Liver (tissue), 9 donors: ENCODE data around the gene PPM1E. TPM values are rescaled to one million over a fixed set of nuclear protein-coding genes. Genes with fewer than 3 reads are reported as not detected.

Experiments used
- DNase-seq: peaks from one replicate; pipeline ENCODE4 v3.0.0-alpha.2; 2017; ENCODE audit warnings: low spot score
- H3K27ac ChIP-seq, 2 donors: one replicate each; pipeline ENCODE4 v1.7.0; 2013; ENCODE audit warnings: inconsistent platforms in 2 of 2, low read length in 2 of 2, control low read depth in 1 of 2, low read depth in 1 of 2, mild to moderate bottlenecking in 1 of 2
- H3K27me3 ChIP-seq, 4 donors: one replicate each; pipeline versions ENCODE4 v1.6.1 to v1.7.0; 2013; ENCODE audit warnings: low read length in 3 of 4, inconsistent platforms in 1 of 4, mild to moderate bottlenecking in 1 of 4, moderate library complexity in 1 of 4; ENCODE audit not compliant: control insufficient read depth in 4 of 4, insufficient read depth in 4 of 4
- H3K36me3 ChIP-seq, 4 donors: one replicate each; pipeline versions ENCODE4 v1.6.1 to v1.7.0; 2013; ENCODE audit warnings: low read length in 3 of 4, mild to moderate bottlenecking in 3 of 4, low read depth in 1 of 4, moderate library complexity in 1 of 4; ENCODE audit not compliant: control insufficient read depth in 4 of 4, insufficient read depth in 3 of 4
- H3K4me1 ChIP-seq, 4 donors: one replicate each; pipeline versions ENCODE4 v1.6.1 to v1.7.0; 2013; ENCODE audit warnings: low read length in 3 of 4, mild to moderate bottlenecking in 3 of 4, moderate library complexity in 1 of 4; ENCODE audit not compliant: control insufficient read depth in 4 of 4, insufficient read depth in 4 of 4
- H3K4me3 ChIP-seq, 3 donors: one replicate each; pipeline versions ENCODE4 v1.6.1 to v1.7.0; 2013; ENCODE audit warnings: low read length in 3 of 3, control low read depth in 1 of 3, low read depth in 1 of 3, mild to moderate bottlenecking in 1 of 3
- H3K9ac ChIP-seq, 2 donors: one replicate each; pipeline ENCODE4 v1.7.0; 2013; ENCODE audit warnings: low read length in 2 of 2, mild to moderate bottlenecking in 2 of 2, moderate library complexity in 2 of 2, control low read depth in 1 of 2, low read depth in 1 of 2
- H3K9me3 ChIP-seq, 4 donors: one replicate each; pipeline versions ENCODE4 v1.6.1 to v1.7.0; 2013; ENCODE audit warnings: low read length in 3 of 4; ENCODE audit not compliant: control insufficient read depth in 4 of 4
- ATF3 ChIP-seq: IDR thresholded peaks from 2 replicates; pipeline ENCODE4 v1.6.1; 2016; ENCODE audit warnings: antibody characterized with exemption
- EGR1 ChIP-seq, 2 donors: IDR thresholded peaks; 2 replicates each; pipeline ENCODE4 v1.6.1; 2016 to 2018; ENCODE audit warnings: antibody characterized with exemption in 2 of 2, low read depth in 2 of 2
- FOXA1 ChIP-seq: IDR thresholded peaks from 2 replicates; pipeline ENCODE4 v1.6.1; 2016; ENCODE audit warnings: antibody characterized with exemption
- FOXA2 ChIP-seq: IDR thresholded peaks from 2 replicates; pipeline ENCODE4 v1.6.1; 2016; ENCODE audit warnings: antibody characterized with exemption
- GABPA ChIP-seq, 2 donors: IDR thresholded peaks in 1 of 2; conservative IDR thresholded peaks in 1 of 2; 2 replicates each; pipeline ENCODE4 v1.6.1; 2016; ENCODE audit warnings: antibody characterized with exemption in 2 of 2, mild to moderate bottlenecking in 1 of 2, moderate library complexity in 1 of 2
- HNF4A ChIP-seq, 2 donors: conservative IDR thresholded peaks; 2 replicates each; pipeline ENCODE4 v1.6.1; 2016; ENCODE audit warnings: antibody characterized with exemption in 2 of 2, mild to moderate bottlenecking in 2 of 2
- HNF4G ChIP-seq: IDR thresholded peaks from 2 replicates; pipeline ENCODE4 v1.6.1; 2016; ENCODE audit warnings: antibody characterized with exemption
- JUND ChIP-seq, 2 donors: IDR thresholded peaks; 2 replicates each; pipeline ENCODE4 v1.6.1; 2016; ENCODE audit warnings: antibody characterized with exemption in 2 of 2
- MAX ChIP-seq: IDR thresholded peaks from 2 replicates; pipeline ENCODE4 v1.6.1; 2016; ENCODE audit warnings: antibody characterized with exemption
- NR2F2 ChIP-seq: IDR thresholded peaks from 2 replicates; pipeline ENCODE4 v1.6.1; 2016; ENCODE audit warnings: antibody characterized with exemption
- RAD21 ChIP-seq, 2 donors: IDR thresholded peaks; 2 replicates each; pipeline ENCODE4 v1.6.1; 2016; ENCODE audit warnings: antibody characterized with exemption in 2 of 2, mild to moderate bottlenecking in 2 of 2
- REST ChIP-seq: IDR thresholded peaks from 2 replicates; pipeline ENCODE4 v1.6.1; 2016; ENCODE audit warnings: antibody characterized with exemption, mild to moderate bottlenecking
- RXRA ChIP-seq, 2 donors: IDR thresholded peaks; 2 replicates each; pipeline ENCODE4 v1.6.1; 2017 to 2018; ENCODE audit warnings: antibody characterized with exemption in 2 of 2, mild to moderate bottlenecking in 1 of 2
- SP1 ChIP-seq: IDR thresholded peaks from 2 replicates; pipeline ENCODE4 v1.6.1; 2018; ENCODE audit warnings: antibody characterized with exemption, mild to moderate bottlenecking
- TAF1 ChIP-seq: conservative IDR thresholded peaks from 2 replicates; pipeline ENCODE4 v1.6.1; 2016; ENCODE audit warnings: antibody characterized with exemption, mild to moderate bottlenecking
- YY1 ChIP-seq: IDR thresholded peaks from 2 replicates; pipeline ENCODE4 v1.6.1; 2016; ENCODE audit warnings: antibody characterized with exemption, mild to moderate bottlenecking
- ZBTB33 ChIP-seq: IDR thresholded peaks from 2 replicates; pipeline ENCODE4 v1.6.1; 2016; ENCODE audit warnings: antibody characterized with exemption
- WGBS: extraction: QIAGEN DNeasy Blood & Tissue Kit; methylation state at CpG from one replicate; pipeline ENCODE4 v1.1.7; 2013; 5-methylcytosine and 5-hydroxymethylcytosine counted together
- polyA plus RNA-seq, 2 donors: library from polyadenylated mRNA; stranded (reverse) in 1 of 2; unstranded in 1 of 2; fragments of 200-250 nt in 1 of 2; fragments of >200 nt in 1 of 2; fragmentation: Nextera tagmentation in 1 of 2; extraction: Ambion mirVana in 1 of 2; gene quantifications; one replicate each; pipeline versions ENCODE4 v1.2.1 to v1.2.3, GENCODE V29; 2013 to 2015
- total RNA-seq, 2 donors: library from RNA; depleted of rRNA; stranded (reverse); fragments of >200 nt; gene quantifications; one replicate each; pipeline ENCODE4 v1.2.3, GENCODE V29; 2014
- TF ChIP-seq, protein P1 (sequence below): fragments of 150-350 bp; IDR thresholded peaks from 2 replicates; pipeline ENCODE4 v1.5.1; 2017; ENCODE audit warnings: improper control_type of control experiment, low read depth, low read length; ENCODE audit not compliant: missing input control
- donor health status: healthy.
- donor health status: healthy.
- donor health status: healthy.
- donor health status: healthy.
- donor health status: healthy.

PPM1E gene
- total and polyA plus RNA-seq, 4 donors: 0.25 to 0.61 (median 0.50) TPM; not detected in 1

DNA sequence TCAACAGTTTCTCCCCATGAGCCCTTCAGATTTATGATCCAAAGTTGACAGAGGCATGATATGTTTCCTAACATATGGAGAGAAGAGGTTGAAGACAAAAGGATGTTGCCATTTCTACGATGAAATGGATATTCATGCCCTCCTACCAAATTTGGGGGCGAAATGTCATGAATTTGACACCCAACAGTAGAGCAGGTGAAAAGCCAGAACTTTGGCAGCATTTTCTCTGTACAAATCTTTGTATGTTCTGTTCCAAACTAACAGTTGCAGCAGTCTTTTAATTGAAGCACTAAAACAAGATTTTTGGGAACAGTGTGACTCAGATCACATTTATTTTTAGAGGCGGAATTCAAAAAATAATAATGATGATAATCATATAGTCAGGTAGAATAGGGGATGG lies 220.9 kb downstream of the PPM1E start:
- no peak overlapping the region for H3K9ac ChIP-seq
- H3K9me3 ChIP-seq: no peaks in the 10 kb centered on the region
- H3K27me3 ChIP-seq: no peaks in the 10 kb centered on the region
- no peaks in the 10 kb centered on the region for H3K4me1 ChIP-seq
- 97% methylated on average over 3 of the region's 3 CpGs for WGBS
- no peak overlapping the region for H3K4me3 ChIP-seq
- DNase-seq: no peak
- no peaks in the 10 kb centered on the region for H3K36me3 ChIP-seq
- H3K27ac ChIP-seq: no peak overlapping the region
- TF ChIP-seq MAX: no peak
- TF ChIP-seq RAD21 (IDR thresholded peaks at IDR 0.05): no peak
- TF ChIP-seq ZBTB33: no peak
- TF ChIP-seq TAF1: no peak

DNA sequence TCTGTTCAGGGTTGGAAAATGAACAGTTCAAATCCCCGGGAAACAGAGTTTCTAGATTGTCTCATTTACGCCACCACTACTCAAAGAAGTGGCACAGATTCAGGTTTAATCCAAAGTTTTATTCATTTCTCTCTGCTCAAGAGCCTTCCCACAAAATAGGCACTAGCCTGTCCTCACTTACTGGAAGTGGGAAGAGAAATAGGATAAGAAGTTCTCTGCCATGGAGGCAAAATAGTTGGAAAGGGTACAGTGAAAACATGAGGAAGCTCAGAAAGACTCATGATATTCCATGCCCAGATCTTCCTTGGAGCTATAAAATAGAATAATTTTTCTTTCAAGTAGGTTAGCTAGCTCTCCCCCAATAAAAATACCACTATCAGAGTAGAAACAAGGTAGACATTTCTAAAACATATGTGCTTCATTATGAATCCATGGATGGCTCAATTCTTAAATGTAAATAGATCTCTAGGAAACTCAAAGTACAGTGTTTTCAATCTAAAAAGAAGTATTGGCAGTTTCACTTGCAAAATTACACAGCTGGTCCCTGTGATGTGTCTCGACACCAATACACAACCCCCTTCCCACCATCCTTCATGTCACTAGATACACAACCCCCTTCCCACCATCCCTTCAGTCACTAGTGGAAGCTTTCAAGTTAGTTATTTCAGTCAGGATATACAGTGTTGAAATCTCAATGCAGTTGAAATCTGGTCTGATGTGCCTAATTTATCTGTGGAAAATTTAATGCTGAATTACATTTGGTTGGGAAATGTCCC lies 225.2 kb downstream of the PPM1E start:
- H3K9ac ChIP-seq: no peak overlapping the region
- no peak for TF ChIP-seq GABPA (IDR thresholded peaks at IDR 0.05 in 1 of 2, conservative IDR thresholded peaks at IDR 0.05 in 1 of 2)
- TF ChIP-seq REST: no peak
- TF ChIP-seq JUND (IDR thresholded peaks at IDR 0.05): no peak
- TF ChIP-seq, protein P1, sequence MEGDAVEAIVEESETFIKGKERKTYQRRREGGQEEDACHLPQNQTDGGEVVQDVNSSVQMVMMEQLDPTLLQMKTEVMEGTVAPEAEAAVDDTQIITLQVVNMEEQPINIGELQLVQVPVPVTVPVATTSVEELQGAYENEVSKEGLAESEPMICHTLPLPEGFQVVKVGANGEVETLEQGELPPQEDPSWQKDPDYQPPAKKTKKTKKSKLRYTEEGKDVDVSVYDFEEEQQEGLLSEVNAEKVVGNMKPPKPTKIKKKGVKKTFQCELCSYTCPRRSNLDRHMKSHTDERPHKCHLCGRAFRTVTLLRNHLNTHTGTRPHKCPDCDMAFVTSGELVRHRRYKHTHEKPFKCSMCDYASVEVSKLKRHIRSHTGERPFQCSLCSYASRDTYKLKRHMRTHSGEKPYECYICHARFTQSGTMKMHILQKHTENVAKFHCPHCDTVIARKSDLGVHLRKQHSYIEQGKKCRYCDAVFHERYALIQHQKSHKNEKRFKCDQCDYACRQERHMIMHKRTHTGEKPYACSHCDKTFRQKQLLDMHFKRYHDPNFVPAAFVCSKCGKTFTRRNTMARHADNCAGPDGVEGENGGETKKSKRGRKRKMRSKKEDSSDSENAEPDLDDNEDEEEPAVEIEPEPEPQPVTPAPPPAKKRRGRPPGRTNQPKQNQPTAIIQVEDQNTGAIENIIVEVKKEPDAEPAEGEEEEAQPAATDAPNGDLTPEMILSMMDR: no peak
- TF ChIP-seq HNF4G: no peak
- TF ChIP-seq SP1: no peak
- TF ChIP-seq RXRA (IDR thresholded peaks at IDR 0.05): no peak
- no peak for TF ChIP-seq ATF3
- no peak for TF ChIP-seq YY1
- no peak for TF ChIP-seq RAD21 (IDR thresholded peaks at IDR 0.05)
- TF ChIP-seq NR2F2: no peak
- no peak for TF ChIP-seq TAF1
- no peak for TF ChIP-seq MAX
- no peak for TF ChIP-seq HNF4A (conservative IDR thresholded peaks at IDR 0.05)
- no peak for TF ChIP-seq EGR1 (IDR thresholded peaks at IDR 0.05; ENCODE audit: low read depth in 2 of 2)
- no peak for TF ChIP-seq ZBTB33
- no peak for TF ChIP-seq FOXA2
- no peak for TF ChIP-seq FOXA1

More for the DNA sequence above, 225.2 kb downstream of the PPM1E start:
- DNase-seq: no peak
- no peaks in the 10 kb centered on the region for H3K9me3 ChIP-seq
- H3K27ac ChIP-seq: no peak overlapping the region
- 95% methylated on average over 3 of the region's 3 CpGs for WGBS
- H3K4me1 ChIP-seq: no peaks in the 10 kb centered on the region
- no peak overlapping the region for H3K4me3 ChIP-seq
- no peaks in the 10 kb centered on the region for H3K27me3 ChIP-seq
- H3K36me3 ChIP-seq: no peaks in the 10 kb centered on the region
